Hepatocyte (in vitro differentiated cells): ENCODE measurements around the gene HIP1.

Experiments
- CTCF ChIP-seq: fragments of 200-600 bp; sonication (generic); IDR thresholded peaks from 2 replicates; pipeline ENCODE4 v1.5.1; 2016; ENCODE audit warnings: antibody characterized with exemption, mild to moderate bottlenecking; ENCODE audit not compliant: poor library complexity
- EZH2 ChIP-seq: fragments of 200-600 bp; sonication (generic); IDR thresholded peaks from 2 replicates; pipeline ENCODE4 v1.6.1; 2016; ENCODE audit warnings: antibody characterized with exemption, mild to moderate bottlenecking, borderline replicate concordance
- EZH2phosphoT487 ChIP-seq: fragments of 200-600 bp; sonication (generic); IDR thresholded peaks from one replicate; pipeline ENCODE4 v1.6.1; 2018; ENCODE audit warnings: antibody characterized with exemption, mild to moderate bottlenecking, low read depth, moderate library complexity; ENCODE audit not compliant: unreplicated experiment, severe bottlenecking

GRCh38 chr7:75559976-75560365 is 178.8 kb downstream of the HIP1 start:
- TF ChIP-seq CTCF (no peak), EZH2 (no peak), EZH2phosphoT487 (no peak)
